Activated CD4-positive, alpha-beta memory T cell treated with anti-CD3 and anti-CD28 coated beads, Interleukin-2, amount 10 ng/mL, durations not matched to agents 7 days and 5 days (primary cell): ENCODE measurements around the gene PRR5L. TPM values are rescaled to one million over a fixed set of nuclear protein-coding genes. Genes with fewer than 3 reads are reported as not detected.

Experiments
- CTCF ChIA-PET: fragments of 350-600 bp; sonication (Branson Sonifier 250); formaldehyde crosslinking; loops from one replicate; lab custom pipeline; 2021; ENCODE audit warnings: antibody characterized with exemption, inconsistent platforms; lab: Charles Lee
- POLR2A ChIA-PET: fragments of 350-600 bp; sonication (Branson Sonifier 250); formaldehyde crosslinking; loops from one replicate; lab custom pipeline; 2021; ENCODE audit warnings: antibody characterized with exemption; lab: Charles Lee
- DNase-seq: peaks from one replicate; pipeline ENCODE4 v3.0.0-alpha.2; 2020
- H3K27ac Mint-ChIP-seq: one replicate; pipeline ENCODE4 v1.8.0; 2021; ENCODE audit warnings: mild to moderate bottlenecking, mixed read lengths
- H3K27me3 Mint-ChIP-seq: one replicate; pipeline ENCODE4 v1.8.0; 2021; ENCODE audit warnings: mixed read lengths
- H3K36me3 Mint-ChIP-seq: one replicate; pipeline ENCODE4 v1.8.0; 2021; ENCODE audit warnings: low read depth, mixed read lengths
- H3K4me1 Mint-ChIP-seq: one replicate; pipeline ENCODE4 v1.8.0; 2021; ENCODE audit warnings: mixed read lengths
- H3K4me3 Mint-ChIP-seq: one replicate; pipeline ENCODE4 v1.8.0; 2021; ENCODE audit warnings: mild to moderate bottlenecking, mixed read lengths
- H3K9me3 Mint-ChIP-seq: one replicate; pipeline ENCODE4 v1.8.0; 2021; ENCODE audit warnings: mixed read lengths
- total RNA-seq, 2 experiments: library from RNA; stranded (reverse); gene quantifications; one replicate each; pipeline ENCODE4 v1.2.3, GENCODE V29; 2021

The PRR5L gene
- total RNA-seq, 2 experiments from 2014 or later, result 30.2 to 32.0 TPM

GRCh38 chr11:36365907-36366306 is 69.8 kb downstream of the PRR5L start:
- Mint-ChIP-seq H3K27ac (no peak overlapping the region), H3K9me3 (no peaks in the 10 kb centered on the region), H3K4me3 (no peak overlapping the region), H3K27me3 (peaks cover 32% of the 10 kb centered on the region), H3K4me1 (peaks cover 33% of the 10 kb centered on the region), H3K36me3 (no peaks in the 10 kb centered on the region)
- DNase-seq, result no peak
- CTCF ChIA-PET, result interaction anchor here (4.2 kb wide), 1 partner anchor 11 kb away, joined by 44 read pairs; no protein-coding TSS in a partner anchor
- POLR2A ChIA-PET, result interaction anchor here (1.4 to 2.2 kb wide), 3 partner anchors 10 to 15 kb away, joined by 4 to 5 read pairs (median 5); no protein-coding TSS in a partner anchor

DNA sequence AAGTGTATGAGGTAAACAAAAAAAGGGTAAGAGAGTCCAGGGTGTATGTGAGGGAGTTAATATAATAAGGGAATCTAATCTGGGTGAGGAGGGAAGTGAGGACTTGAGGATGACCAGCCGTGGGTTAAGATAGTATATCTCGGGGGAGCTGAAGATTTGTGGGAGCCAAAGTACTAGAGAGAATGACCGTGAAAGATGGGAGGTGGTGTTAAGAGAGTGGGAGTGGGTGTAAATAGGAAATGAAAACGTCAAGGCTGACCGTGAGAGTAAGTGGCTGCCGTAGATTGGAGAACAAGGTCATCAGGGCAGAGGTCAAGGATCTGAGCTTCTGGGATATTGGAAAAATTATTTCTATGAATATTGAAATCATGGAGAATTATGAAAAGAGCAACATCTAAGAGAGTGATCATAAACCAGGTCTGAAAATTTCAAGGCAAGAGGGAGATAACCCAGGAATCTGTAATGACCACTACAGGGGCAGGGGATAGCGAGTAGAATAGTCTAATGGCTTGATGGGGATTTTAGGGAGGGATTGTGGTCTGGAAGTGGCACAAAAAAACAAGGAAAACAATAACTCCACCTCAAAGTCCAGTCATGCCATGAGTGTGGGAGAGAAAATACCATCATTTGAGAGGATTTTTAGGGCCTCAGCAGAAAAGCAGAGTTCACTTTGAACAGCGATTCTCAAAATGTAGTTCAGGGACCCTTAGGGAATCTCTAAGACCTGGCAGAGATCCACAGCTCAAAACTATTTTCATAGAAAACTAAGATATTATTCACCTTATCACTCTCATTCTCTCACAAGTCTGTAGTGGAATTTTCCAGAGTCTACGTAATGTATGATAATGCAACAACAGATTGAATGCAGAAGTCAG is 72.0 kb downstream of the PRR5L start:
- Mint-ChIP-seq H3K4me1 (peaks cover 18% of the 10 kb centered on the region), H3K4me3 (no peak overlapping the region), H3K9me3 (no peaks in the 10 kb centered on the region), H3K27ac (no peak overlapping the region), H3K36me3 (no peaks in the 10 kb centered on the region), H3K27me3 (peaks cover 35% of the 10 kb centered on the region)
- ChIA-PET POLR2A (no interaction called here), CTCF (no interaction called here)
- no peak for DNase-seq

DNA sequence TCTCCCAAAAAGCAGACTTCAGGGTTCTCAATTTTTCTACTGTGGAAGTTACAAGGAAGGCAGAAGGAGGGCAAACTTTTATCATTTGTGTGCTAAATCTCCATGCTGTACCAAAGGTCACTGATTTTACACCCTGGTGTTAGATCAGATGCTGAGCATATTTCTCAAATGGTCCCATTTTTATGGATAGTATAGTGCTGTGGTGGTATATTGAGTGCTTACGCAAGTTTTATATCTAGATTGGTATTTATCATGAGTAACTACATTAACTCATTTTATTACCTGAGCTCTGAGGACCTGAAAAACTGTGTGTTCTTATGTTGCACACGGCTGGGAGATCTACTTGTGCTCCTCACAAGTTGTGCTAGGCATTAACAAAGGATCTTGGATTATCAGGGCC is 75.1 kb downstream of the PRR5L start:
- ChIA-PET POLR2A (no interaction called here), CTCF (no interaction called here)
- no peak for DNase-seq
- Mint-ChIP-seq H3K4me1 (peaks cover 10% of the 10 kb centered on the region), H3K9me3 (no peaks in the 10 kb centered on the region), H3K27me3 (peaks cover 47% of the 10 kb centered on the region), H3K36me3 (no peaks in the 10 kb centered on the region), H3K4me3 (no peak overlapping the region), H3K27ac (no peak overlapping the region)

GRCh38 chr11:36371590-36371989 is 75.5 kb downstream of the PRR5L start:
- no peak for DNase-seq
- POLR2A ChIA-PET, result no interaction called here
- CTCF ChIA-PET, result no interaction called here
- Mint-ChIP-seq H3K4me1 (peaks cover 10% of the 10 kb centered on the region), H3K27ac (no peak overlapping the region), H3K36me3 (no peaks in the 10 kb centered on the region), H3K4me3 (no peak overlapping the region), H3K9me3 (no peaks in the 10 kb centered on the region), H3K27me3 (peaks cover 48% of the 10 kb centered on the region)

DNA sequence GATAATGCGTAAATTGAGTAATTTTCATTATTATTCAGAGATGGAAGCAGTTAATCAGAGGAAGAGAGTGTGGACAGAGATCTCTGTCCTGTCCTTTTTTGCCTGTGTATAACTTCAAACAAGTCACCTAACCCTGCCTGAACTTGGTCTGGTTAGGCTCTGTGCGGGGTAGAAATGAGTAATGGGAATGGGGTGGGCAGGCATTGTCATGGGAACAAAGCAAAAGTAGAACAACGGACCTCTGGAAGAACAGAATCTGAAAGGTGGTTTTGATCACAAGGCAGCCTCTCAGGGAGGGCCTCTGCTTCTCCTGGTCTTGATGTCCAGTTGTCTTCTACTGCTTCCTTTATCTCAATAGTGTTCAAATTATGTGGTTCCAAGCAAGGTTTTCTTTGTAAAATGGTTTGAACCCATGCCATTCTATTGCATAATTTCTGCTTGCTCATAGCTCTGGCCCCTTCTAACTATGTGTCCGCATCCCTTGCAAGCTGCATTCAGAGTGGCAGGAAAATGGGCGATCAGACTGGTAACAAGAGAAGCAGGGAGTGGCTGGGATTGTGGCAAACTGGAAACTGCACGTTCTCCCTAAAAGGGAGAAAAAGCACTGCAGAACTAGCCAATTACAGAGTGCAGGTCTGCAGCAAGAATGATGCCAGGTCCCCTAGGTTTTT is 76.1 kb downstream of the PRR5L start:
- POLR2A ChIA-PET, result no interaction called here

DNA sequence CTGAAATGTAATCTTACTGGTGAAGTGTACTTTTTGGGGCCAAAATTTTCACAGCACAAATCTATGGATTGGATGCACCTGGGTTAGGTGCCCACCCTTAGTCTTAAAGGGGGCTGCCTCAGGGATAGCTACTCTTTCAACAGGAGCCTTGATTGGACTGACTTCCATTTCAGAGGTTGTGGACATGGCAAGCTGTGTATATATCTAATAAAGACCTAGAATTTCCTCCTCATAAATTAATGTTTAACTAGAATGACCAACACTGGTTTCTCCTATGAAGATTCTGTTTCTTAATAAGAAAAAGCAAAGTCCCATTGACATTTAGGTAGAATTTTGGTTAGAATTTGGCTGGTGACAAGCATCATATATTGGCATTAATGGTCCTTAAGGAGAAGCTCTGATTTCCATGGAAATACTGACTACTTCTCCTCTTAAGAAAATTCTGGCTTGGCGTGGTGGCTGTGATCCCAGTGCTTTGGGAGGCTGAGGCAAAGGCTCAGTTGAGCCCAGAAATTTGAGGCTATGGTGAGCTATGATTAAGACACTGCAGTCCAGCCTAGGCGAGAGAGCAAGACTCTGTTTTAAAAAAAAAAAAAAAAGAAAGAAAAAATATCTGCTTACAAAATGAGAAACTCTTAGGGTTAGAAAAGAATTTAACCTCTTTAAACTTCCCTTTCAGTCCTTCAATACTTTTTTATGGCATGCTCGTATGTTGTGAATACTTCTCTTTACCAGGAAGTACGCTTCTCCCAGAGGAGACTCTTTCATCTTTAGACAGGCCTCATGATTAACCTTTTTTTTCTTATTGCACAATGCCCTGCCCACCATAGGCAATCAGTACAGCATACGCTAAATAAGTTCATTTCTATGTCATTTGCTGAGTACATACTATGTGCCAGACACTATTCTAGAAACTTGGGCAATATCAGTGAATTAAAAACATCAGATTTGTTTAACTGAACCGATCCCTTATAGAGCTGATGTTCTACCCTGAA is 77.2 kb downstream of the PRR5L start:
- H3K4me3 Mint-ChIP-seq, result no peak overlapping the region
- POLR2A ChIA-PET, result no interaction called here

More for the DNA sequence above, 76.1 kb downstream of the PRR5L start:
- no peaks in the 10 kb centered on the region for H3K9me3 Mint-ChIP-seq
- no peak overlapping the region for H3K27ac Mint-ChIP-seq
- DNase-seq, result no peak
- H3K4me1 Mint-ChIP-seq, result peaks cover 13% of the 10 kb centered on the region
- H3K27me3 Mint-ChIP-seq, result peaks cover 51% of the 10 kb centered on the region
- H3K36me3 Mint-ChIP-seq, result peaks cover 3% of the 10 kb centered on the region
- no peak overlapping the region for H3K4me3 Mint-ChIP-seq
- CTCF ChIA-PET, result interaction anchor here (0.8 to 1.0 kb wide), 2 partner anchors 55 to 319 kb away, joined by 3 to 4 read pairs; no protein-coding TSS in a partner anchor

GRCh38 chr11:36374726-36375125 is 78.6 kb downstream of the PRR5L start:
- no peak overlapping the region for H3K27ac Mint-ChIP-seq
- ChIA-PET CTCF (interaction anchor here (1.0 to 1.6 kb wide), 3 partner anchors 14 to 135 kb away, joined by 3 to 4 read pairs (median 3); partner anchors contain the start of gene TRAF6), POLR2A (interaction anchor here (1.5 to 4.3 kb wide), 4 partner anchors 22 to 134 kb away, joined by 3 to 26 read pairs (median 12); no protein-coding TSS in a partner anchor)
- no peaks in the 10 kb centered on the region for H3K9me3 Mint-ChIP-seq
- peaks cover 33% of the 10 kb centered on the region for H3K4me1 Mint-ChIP-seq
- H3K27me3 Mint-ChIP-seq, result peaks cover 45% of the 10 kb centered on the region
- H3K4me3 Mint-ChIP-seq, result no peak overlapping the region
- peaks cover 20% of the 10 kb centered on the region for H3K36me3 Mint-ChIP-seq
- no peak for DNase-seq

More for the DNA sequence above, 77.2 kb downstream of the PRR5L start:
- H3K36me3 Mint-ChIP-seq, result peaks cover 9% of the 10 kb centered on the region
- no peaks in the 10 kb centered on the region for H3K9me3 Mint-ChIP-seq
- H3K27me3 Mint-ChIP-seq, result peaks cover 46% of the 10 kb centered on the region
- no peak overlapping the region for H3K27ac Mint-ChIP-seq
- no peak for DNase-seq
- peaks cover 21% of the 10 kb centered on the region for H3K4me1 Mint-ChIP-seq
- CTCF ChIA-PET, result interaction anchor here (1.0 kb wide), 2 partner anchors 12 to 56 kb away, joined by 3 to 4 read pairs; no protein-coding TSS in a partner anchor

DNA sequence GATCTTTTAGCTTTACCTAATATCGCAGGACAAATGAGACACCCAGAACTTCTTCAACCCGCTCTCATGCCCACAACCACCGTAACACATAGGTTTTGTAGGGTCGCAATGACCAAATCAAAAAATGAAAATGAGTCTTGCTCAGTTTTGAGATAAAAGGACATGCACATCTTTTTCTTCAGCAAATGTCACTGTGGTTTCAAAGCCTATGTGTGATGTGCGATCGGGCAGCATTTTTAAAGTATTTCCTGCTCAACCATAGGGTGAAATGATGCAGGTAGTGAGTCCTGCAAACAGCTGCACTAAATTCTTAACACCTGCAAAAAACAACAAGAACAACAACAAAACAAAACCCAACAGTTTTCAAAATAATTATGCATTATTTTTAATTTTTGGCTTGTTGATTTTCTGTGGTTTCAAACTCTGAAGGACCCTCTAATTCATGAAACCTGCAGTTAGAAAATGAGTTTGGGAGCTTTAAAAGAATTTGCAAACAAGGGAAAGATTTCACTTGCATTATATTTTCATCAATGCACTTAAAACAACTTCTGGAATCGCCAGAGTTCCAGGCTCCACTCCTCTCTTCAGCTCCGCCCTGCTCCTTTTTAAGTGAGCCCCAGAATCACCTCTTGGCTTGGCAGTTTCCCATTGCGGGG is 79.4 kb downstream of the PRR5L start:
- ChIA-PET POLR2A (interaction anchor here (0.6 to 4.3 kb wide), 13 partner anchors 9 to 133 kb away, joined by 3 to 26 read pairs (median 5); partner anchors contain the start of gene COMMD9), CTCF (interaction anchor here (0.6 to 4.2 kb wide), 10 partner anchors 9 to 134 kb away, joined by 3 to 44 read pairs (median 4); partner anchors contain the start of gene TRAF6)
- Mint-ChIP-seq H3K27ac (peak overlapping the region; percentile 5), H3K4me3 (peak overlapping the region; percentile 93), H3K4me1 (peaks cover 40% of the 10 kb centered on the region), H3K9me3 (no peaks in the 10 kb centered on the region), H3K36me3 (peaks cover 26% of the 10 kb centered on the region), H3K27me3 (peaks cover 43% of the 10 kb centered on the region)
- DNase-seq, result no peak

- H3K27ac Mint-ChIP-seq, result peak overlapping the region; percentile 77
- peak; percentile 34 for DNase-seq
- peaks cover 30% of the 10 kb centered on the region for H3K36me3 Mint-ChIP-seq
- H3K4me3 Mint-ChIP-seq, result peak overlapping the region; percentile 93
- POLR2A ChIA-PET, result interaction anchor here (0.6 to 4.3 kb wide), 14 partner anchors 10 to 132 kb away, joined by 3 to 26 read pairs (median 4); partner anchors contain the start of gene COMMD9
- peaks cover 45% of the 10 kb centered on the region for H3K4me1 Mint-ChIP-seq
- CTCF ChIA-PET, result interaction anchor here (0.6 to 4.2 kb wide), 13 partner anchors 9 to 117 kb away, joined by 3 to 44 read pairs (median 4); no protein-coding TSS in a partner anchor
- no peaks in the 10 kb centered on the region for H3K9me3 Mint-ChIP-seq
- peaks cover 42% of the 10 kb centered on the region for H3K27me3 Mint-ChIP-seq
Observed at GRCh38 chr11:36376009-36376887, 80.2 kb downstream of the PRR5L start.

- peaks cover 30% of the 10 kb centered on the region for H3K36me3 Mint-ChIP-seq
- peak; percentile 81 for DNase-seq
- H3K27ac Mint-ChIP-seq, result peak overlapping the region; percentile 77
- H3K9me3 Mint-ChIP-seq, result no peaks in the 10 kb centered on the region
- H3K4me3 Mint-ChIP-seq, result peak overlapping the region; percentile 93
- ChIA-PET CTCF (interaction anchor here (0.6 to 4.2 kb wide), 21 partner anchors 8 to 111 kb away, joined by 3 to 44 read pairs (median 4); no protein-coding TSS in a partner anchor), POLR2A (interaction anchor here (0.6 to 4.3 kb wide), 21 partner anchors 9 to 132 kb away, joined by 3 to 27 read pairs (median 5); partner anchors contain the start of gene COMMD9)
- peaks cover 37% of the 10 kb centered on the region for H3K27me3 Mint-ChIP-seq
- peaks cover 45% of the 10 kb centered on the region for H3K4me1 Mint-ChIP-seq
Observed at GRCh38 chr11:36376888-36377758, 81.0 kb downstream of the PRR5L start.
